GM12878 (cell line): ENCODE data around the gene TNP2. TPM values are rescaled to one million over a fixed set of nuclear protein-coding genes. Genes with fewer than 3 reads are reported as not detected.

Source experiments
- CHD4 ChIP-seq: fragments of 200-600 bp; sonication (generic); IDR thresholded peaks from 2 replicates; pipeline ENCODE4 v1.6.1; 2016; ENCODE audit warnings: mild to moderate bottlenecking
- CREB1 ChIP-seq: IDR thresholded peaks from 2 replicates; pipeline ENCODE4 v1.6.1; 2012; ENCODE audit warnings: low read depth, mild to moderate bottlenecking, inconsistent platforms
- CREM ChIP-seq: IDR thresholded peaks from 2 replicates; pipeline ENCODE4 v1.6.1; 2014; ENCODE audit warnings: antibody characterized with exemption, low read depth
- E2F8 ChIP-seq: fragments of 450-650 bp; IDR thresholded peaks from 2 replicates; pipeline ENCODE4 v1.6.1; 2018; ENCODE audit warnings: mild to moderate bottlenecking, low read depth, moderate library complexity; ENCODE audit not compliant: partially characterized antibody
- EZH2 ChIP-seq: IDR thresholded peaks from 2 replicates; pipeline ENCODE4 v1.6.1; 2012; ENCODE audit warnings: low read depth, mild to moderate bottlenecking, control low read depth, inconsistent platforms, low read length, borderline replicate concordance; ENCODE audit not compliant: control insufficient read depth
- FOS ChIP-seq: IDR thresholded peaks from 3 replicates; pipeline ENCODE4 v1.6.1; 2011; ENCODE audit warnings: borderline replicate concordance; ENCODE audit not compliant: insufficient read length; ENCODE audit errors: extremely low read depth
- HCFC1 ChIP-seq: fragments of 150-350 bp; IDR thresholded peaks from 2 replicates; pipeline ENCODE4 v1.6.1; 2014; ENCODE audit warnings: low read length
- HDGF ChIP-seq: fragments of 450-650 bp; IDR thresholded peaks from 2 replicates; pipeline ENCODE4 v1.6.1; 2016; ENCODE audit warnings: antibody characterized with exemption
- IRF3 ChIP-seq: fragments of 450-650 bp; IDR thresholded peaks from 2 replicates; pipeline ENCODE4 v1.6.1; 2014; ENCODE audit warnings: mild to moderate bottlenecking
- NR2C1 ChIP-seq: fragments of 450-650 bp; IDR thresholded peaks from 2 replicates; pipeline ENCODE4 v1.6.1; 2017; ENCODE audit warnings: antibody characterized with exemption, mild to moderate bottlenecking, moderate library complexity
- STAT1 ChIP-seq: fragments of 450-650 bp; conservative IDR thresholded peaks from 2 replicates; pipeline ENCODE4 v1.6.1; 2014; ENCODE audit warnings: antibody characterized with exemption, mild to moderate bottlenecking
- SUPT20H ChIP-seq: IDR thresholded peaks from 2 replicates; pipeline ENCODE4 v1.6.1; 2011; ENCODE audit warnings: low read depth, mild to moderate bottlenecking, low read length, moderate library complexity, borderline replicate concordance; ENCODE audit not compliant: control insufficient read depth
- SUZ12 ChIP-seq: fragments of 200-600 bp; sonication (generic); IDR thresholded peaks from one replicate; pipeline ENCODE4 v1.6.1; 2018; ENCODE audit warnings: antibody characterized with exemption, mild to moderate bottlenecking; ENCODE audit not compliant: unreplicated experiment
- TARDBP ChIP-seq: IDR thresholded peaks from 2 replicates; pipeline ENCODE4 v1.6.1; 2016; ENCODE audit warnings: borderline replicate concordance
- TBL1XR1 ChIP-seq: IDR thresholded peaks from 2 replicates; pipeline ENCODE4 v1.6.1; 2012; ENCODE audit warnings: low read depth, low read length, improper control_type of control experiment
- YY1 ChIP-seq: IDR thresholded peaks from 2 replicates; pipeline ENCODE4 v1.6.1; 2011; ENCODE audit warnings: low read depth, mild to moderate bottlenecking, low read length
- ZNF217 ChIP-seq: fragments of 450-650 bp; IDR thresholded peaks from 2 replicates; pipeline ENCODE4 v1.6.1; 2017; ENCODE audit warnings: antibody characterized with exemption, mild to moderate bottlenecking
- ZNF384 ChIP-seq: IDR thresholded peaks from 2 replicates; pipeline ENCODE4 v1.6.1; 2012; ENCODE audit warnings: low read depth, mild to moderate bottlenecking, low read length, improper control_type of control experiment, borderline replicate concordance
- ZZZ3 ChIP-seq: IDR thresholded peaks from 2 replicates; pipeline ENCODE4 v1.6.1; 2011; ENCODE audit warnings: low read depth; ENCODE audit not compliant: control insufficient read depth, insufficient read length
- polyA plus RNA-seq, 11 experiments: library from polyadenylated mRNA; depleted of rRNA in 4 of 11; unstranded in 6 of 11; stranded (reverse) in 5 of 11; fragments of >200 nt; fragmentation: Nextera tagmentation in 4 of 11; fragmentation: Illumina TruSeq in 1 of 11; extraction: Ambion mirVana in 4 of 11; extraction: Trizol in 1 of 11; gene quantifications; 1 replicate in 1 of 11; 2 replicates in 10 of 11; pipeline versions ENCODE4 v1.2.1 to v1.2.3, GENCODE V29; 2011 to 2016; ENCODE audit warnings: inconsistent platforms in 2 of 11, missing spikeins in 2 of 11, low read depth in 1 of 11
- total RNA-seq, 4 experiments: library from RNA; depleted of rRNA in 3 of 4; stranded (reverse); fragments of >200 nt in 3 of 4; fragmentation: Illumina TruSeq in 1 of 4; extraction: Trizol in 1 of 4; gene quantifications; 2 replicates each; pipeline versions ENCODE4 v1.2.1 to v1.2.3, GENCODE V29; 2013 to 2021
- TF ChIP-seq, protein P1 (sequence below): fragments of 450-650 bp; IDR thresholded peaks from 2 replicates; pipeline ENCODE4 v1.6.1; 2017; ENCODE audit warnings: mild to moderate bottlenecking
- TF ChIP-seq, protein P2 (sequence below): fragments of 450-650 bp; formaldehyde crosslinking; IDR thresholded peaks from 2 replicates; pipeline ENCODE4 v1.4.0; 2020; ENCODE audit warnings: mild to moderate bottlenecking, moderate library complexity

TNP2 gene
- total and polyA plus RNA-seq, 10 of the 15 experiments (the other 5 are each of a cell fraction or from before 2014, with no cell fraction given) = not detected

DNA sequence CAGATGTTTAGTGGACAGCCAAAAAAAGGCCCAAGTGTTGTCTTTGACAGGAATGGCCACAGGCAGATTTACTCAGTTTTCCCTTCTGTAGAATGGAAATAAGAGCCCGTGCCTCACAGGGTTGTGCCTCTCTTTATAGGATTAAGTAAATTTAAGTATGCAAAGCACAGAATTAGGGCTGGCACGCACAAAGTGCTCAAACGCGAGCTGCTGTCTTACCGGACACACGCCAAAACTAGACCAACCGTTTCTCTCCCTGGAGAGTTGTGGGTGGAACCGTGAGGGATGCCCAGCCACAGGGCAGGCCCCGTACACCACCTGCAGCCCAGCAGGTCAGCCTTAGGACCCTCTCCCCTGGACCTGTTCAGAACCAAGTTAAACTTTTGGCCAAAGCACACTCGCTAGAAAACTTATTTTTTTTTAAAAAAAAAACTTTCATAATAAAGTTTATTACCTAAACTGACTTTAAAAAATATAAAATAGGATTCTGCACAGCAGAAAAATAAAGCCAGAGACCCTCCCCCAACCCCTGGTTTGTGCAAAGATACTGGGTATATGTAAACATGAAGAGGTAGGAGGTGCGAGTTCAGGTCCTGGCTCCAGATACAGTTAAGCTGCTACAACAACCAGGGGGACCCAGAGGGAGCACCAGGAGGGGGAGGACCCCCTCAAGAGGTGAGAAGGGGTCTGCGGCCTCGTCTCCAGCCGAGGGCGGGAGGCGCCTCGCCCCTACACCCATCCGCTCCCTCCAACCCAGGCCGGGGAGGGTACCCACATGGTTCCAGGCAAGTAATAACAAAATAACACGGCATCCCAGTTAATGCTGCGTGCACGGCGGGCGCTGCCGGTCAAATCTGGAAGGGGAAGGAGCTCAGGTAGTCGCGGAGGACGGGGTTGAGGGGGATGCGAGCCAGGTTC is 14.9 kb downstream of the TNP2 start (continued):
- TF ChIP-seq, protein P1, sequence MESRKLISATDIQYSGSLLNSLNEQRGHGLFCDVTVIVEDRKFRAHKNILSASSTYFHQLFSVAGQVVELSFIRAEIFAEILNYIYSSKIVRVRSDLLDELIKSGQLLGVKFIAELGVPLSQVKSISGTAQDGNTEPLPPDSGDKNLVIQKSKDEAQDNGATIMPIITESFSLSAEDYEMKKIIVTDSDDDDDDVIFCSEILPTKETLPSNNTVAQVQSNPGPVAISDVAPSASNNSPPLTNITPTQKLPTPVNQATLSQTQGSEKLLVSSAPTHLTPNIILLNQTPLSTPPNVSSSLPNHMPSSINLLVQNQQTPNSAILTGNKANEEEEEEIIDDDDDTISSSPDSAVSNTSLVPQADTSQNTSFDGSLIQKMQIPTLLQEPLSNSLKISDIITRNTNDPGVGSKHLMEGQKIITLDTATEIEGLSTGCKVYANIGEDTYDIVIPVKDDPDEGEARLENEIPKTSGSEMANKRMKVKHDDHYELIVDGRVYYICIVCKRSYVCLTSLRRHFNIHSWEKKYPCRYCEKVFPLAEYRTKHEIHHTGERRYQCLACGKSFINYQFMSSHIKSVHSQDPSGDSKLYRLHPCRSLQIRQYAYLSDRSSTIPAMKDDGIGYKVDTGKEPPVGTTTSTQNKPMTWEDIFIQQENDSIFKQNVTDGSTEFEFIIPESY = no peak
- TF ChIP-seq ZNF217 (no peak), STAT1 (no peak), NR2C1 (no peak), CREB1 (no peak), FOS (no peak), TARDBP (no peak), HDGF (no peak), SUZ12 (no peak), E2F8 (no peak), CREM (0 out of 2 replicates have a peak, but pooled peaks have one; percentile 10), SUPT20H (no peak), ZNF384 (no peak), EZH2 (no peak), YY1 (no peak), TBL1XR1 (no peak; the same call in 1 of the 2 replicates), ZZZ3 (no peak), IRF3 (no peak), HCFC1 (no peak), CHD4 (no peak)
- TF ChIP-seq, protein P2, sequence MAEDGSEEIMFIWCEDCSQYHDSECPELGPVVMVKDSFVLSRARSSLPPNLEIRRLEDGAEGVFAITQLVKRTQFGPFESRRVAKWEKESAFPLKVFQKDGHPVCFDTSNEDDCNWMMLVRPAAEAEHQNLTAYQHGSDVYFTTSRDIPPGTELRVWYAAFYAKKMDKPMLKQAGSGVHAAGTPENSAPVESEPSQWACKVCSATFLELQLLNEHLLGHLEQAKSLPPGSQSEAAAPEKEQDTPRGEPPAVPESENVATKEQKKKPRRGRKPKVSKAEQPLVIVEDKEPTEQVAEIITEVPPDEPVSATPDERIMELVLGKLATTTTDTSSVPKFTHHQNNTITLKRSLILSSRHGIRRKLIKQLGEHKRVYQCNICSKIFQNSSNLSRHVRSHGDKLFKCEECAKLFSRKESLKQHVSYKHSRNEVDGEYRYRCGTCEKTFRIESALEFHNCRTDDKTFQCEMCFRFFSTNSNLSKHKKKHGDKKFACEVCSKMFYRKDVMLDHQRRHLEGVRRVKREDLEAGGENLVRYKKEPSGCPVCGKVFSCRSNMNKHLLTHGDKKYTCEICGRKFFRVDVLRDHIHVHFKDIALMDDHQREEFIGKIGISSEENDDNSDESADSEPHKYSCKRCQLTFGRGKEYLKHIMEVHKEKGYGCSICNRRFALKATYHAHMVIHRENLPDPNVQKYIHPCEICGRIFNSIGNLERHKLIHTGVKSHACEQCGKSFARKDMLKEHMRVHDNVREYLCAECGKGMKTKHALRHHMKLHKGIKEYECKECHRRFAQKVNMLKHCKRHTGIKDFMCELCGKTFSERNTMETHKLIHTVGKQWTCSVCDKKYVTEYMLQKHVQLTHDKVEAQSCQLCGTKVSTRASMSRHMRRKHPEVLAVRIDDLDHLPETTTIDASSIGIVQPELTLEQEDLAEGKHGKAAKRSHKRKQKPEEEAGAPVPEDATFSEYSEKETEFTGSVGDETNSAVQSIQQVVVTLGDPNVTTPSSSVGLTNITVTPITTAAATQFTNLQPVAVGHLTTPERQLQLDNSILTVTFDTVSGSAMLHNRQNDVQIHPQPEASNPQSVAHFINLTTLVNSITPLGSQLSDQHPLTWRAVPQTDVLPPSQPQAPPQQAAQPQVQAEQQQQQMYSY (CRISPR knock-in tag) = no peak
